Measurements from ENCODE around the gene IL24.
"Not testable (repeated sequence)": the region's sequence is repeated elsewhere in the genome, so short reads cannot be mapped to it uniquely, and the experiment has no call there.

IL24 gene, protein sequence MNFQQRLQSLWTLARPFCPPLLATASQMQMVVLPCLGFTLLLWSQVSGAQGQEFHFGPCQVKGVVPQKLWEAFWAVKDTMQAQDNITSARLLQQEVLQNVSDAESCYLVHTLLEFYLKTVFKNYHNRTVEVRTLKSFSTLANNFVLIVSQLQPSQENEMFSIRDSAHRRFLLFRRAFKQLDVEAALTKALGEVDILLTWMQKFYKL

DNA sequence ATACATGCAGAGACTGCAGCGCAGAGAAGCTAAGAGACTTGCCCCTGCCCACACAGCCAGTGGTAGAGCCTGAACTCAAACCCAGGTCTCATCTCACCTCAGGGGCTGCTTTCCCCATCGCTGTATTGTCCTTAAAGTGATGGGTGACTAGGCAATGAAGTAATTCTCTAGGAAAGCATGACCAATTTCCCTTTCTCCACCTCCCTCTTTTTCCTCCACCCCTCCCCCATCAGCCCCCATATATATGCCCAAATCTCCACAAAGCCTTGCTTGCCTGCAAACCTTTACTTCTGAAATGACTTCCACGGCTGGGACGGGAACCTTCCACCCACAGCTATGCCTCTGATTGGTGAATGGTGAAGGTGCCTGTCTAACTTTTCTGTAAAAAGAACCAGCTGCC is at the start of gene IL24:
Gene IL24 (plus strand): TSS at position 269 of the 400 bp plus-strand sequence. CDS start 390 bp downstream, outside the sequence.
- no peaks in the 10 kb centered on the region for H3K27me3 ChIP-seq (ENCODE audit: insufficient read depth, poor library complexity, severe bottlenecking)
- H3K4me1 ChIP-seq (ENCODE audit: insufficient read depth, poor library complexity, severe bottlenecking) = peaks cover 61% of the 10 kb centered on the region
- H3K36me3 ChIP-seq (ENCODE audit: low read depth) = no peaks in the 10 kb centered on the region
- H3K9me3 ChIP-seq (ENCODE audit: severe bottlenecking) = no peaks in the 10 kb centered on the region
- H3K27ac ChIP-seq (ENCODE audit: poor library complexity, severe bottlenecking) = peak within 1 kb of the TSS; percentile 98
- TF ChIP-seq, protein P1, sequence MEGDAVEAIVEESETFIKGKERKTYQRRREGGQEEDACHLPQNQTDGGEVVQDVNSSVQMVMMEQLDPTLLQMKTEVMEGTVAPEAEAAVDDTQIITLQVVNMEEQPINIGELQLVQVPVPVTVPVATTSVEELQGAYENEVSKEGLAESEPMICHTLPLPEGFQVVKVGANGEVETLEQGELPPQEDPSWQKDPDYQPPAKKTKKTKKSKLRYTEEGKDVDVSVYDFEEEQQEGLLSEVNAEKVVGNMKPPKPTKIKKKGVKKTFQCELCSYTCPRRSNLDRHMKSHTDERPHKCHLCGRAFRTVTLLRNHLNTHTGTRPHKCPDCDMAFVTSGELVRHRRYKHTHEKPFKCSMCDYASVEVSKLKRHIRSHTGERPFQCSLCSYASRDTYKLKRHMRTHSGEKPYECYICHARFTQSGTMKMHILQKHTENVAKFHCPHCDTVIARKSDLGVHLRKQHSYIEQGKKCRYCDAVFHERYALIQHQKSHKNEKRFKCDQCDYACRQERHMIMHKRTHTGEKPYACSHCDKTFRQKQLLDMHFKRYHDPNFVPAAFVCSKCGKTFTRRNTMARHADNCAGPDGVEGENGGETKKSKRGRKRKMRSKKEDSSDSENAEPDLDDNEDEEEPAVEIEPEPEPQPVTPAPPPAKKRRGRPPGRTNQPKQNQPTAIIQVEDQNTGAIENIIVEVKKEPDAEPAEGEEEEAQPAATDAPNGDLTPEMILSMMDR (IDR thresholded peaks at IDR 0.05; ENCODE audit: poor library complexity, severe bottlenecking) = no peak
- no peak for ATAC-seq (ENCODE audit: low read depth)
- no peak for DNase-seq (ENCODE audit: low spot score)
- no peak within 1 kb of the TSS for H3K4me3 ChIP-seq (ENCODE audit: severe bottlenecking)

DNA sequence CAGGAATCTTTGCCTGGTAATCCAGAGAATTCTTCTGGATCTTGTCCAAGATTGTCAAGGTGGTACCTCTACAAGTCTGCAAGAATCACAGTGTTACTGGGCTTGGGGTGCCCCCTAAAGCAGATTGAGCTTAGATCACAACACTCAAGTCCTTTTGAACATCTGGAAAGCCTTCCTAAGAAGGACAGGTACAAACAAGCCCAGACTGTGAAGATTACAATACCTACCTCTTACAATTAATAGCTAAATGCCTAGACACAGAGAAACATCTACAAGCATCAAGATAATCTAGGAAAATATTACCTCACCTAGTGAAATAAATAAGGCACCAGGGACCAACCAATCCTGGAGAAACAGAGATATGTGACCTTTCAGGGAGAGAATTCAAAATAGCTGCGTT is 49.3 kb upstream of the IL24 start:
- H3K36me3 ChIP-seq (ENCODE audit: low read depth) = no peaks in the 10 kb centered on the region
- ATAC-seq (ENCODE audit: low read depth) (no peak; the same call in 2 of the 3 replicates), DNase-seq (ENCODE audit: low spot score) (no peak)
- peaks cover 8% of the 10 kb centered on the region for H3K4me1 ChIP-seq (ENCODE audit: insufficient read depth, poor library complexity, severe bottlenecking)
- no peak overlapping the region for H3K27ac ChIP-seq (ENCODE audit: poor library complexity, severe bottlenecking)
- TF ChIP-seq, protein P1 (IDR thresholded peaks at IDR 0.05; ENCODE audit: poor library complexity, severe bottlenecking) = no peak
- no peak overlapping the region for H3K4me3 ChIP-seq (ENCODE audit: severe bottlenecking)
- no peaks in the 10 kb centered on the region for H3K27me3 ChIP-seq (ENCODE audit: insufficient read depth, poor library complexity, severe bottlenecking)
- H3K9me3 ChIP-seq (ENCODE audit: severe bottlenecking) = peaks cover 4% of the 10 kb centered on the region

DNA sequence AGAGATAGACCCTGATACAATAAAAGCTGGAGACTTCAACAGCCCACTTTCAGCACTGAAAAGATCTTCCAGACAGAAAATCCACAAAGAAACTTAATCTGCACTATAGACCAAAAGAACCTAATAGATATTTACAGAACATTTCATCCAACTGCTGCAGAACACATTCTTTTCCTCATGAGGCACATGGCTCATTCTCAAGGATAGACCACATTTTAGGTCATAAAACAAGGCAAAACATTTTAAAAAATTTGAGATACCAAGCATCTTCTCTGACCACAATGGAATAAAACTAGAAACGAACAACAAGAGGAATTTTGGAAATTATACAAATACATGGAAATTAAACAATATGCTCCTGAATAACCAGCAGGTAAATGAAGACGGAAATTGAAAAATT is 46.8 kb upstream of the IL24 start:
- no peak for DNase-seq (ENCODE audit: low spot score)
- H3K9me3 ChIP-seq (ENCODE audit: severe bottlenecking) = peaks cover 4% of the 10 kb centered on the region
- no peaks in the 10 kb centered on the region for H3K27me3 ChIP-seq (ENCODE audit: insufficient read depth, poor library complexity, severe bottlenecking)
- no peak overlapping the region for H3K4me3 ChIP-seq (ENCODE audit: severe bottlenecking)
- no peak for ATAC-seq (ENCODE audit: low read depth)
- peaks cover 8% of the 10 kb centered on the region for H3K4me1 ChIP-seq (ENCODE audit: insufficient read depth, poor library complexity, severe bottlenecking)
- TF ChIP-seq, protein P1 (IDR thresholded peaks at IDR 0.05; ENCODE audit: poor library complexity, severe bottlenecking) = no peak
- H3K27ac ChIP-seq (ENCODE audit: poor library complexity, severe bottlenecking) = no peak overlapping the region
- H3K36me3 ChIP-seq (ENCODE audit: low read depth) = no peaks in the 10 kb centered on the region

DNA sequence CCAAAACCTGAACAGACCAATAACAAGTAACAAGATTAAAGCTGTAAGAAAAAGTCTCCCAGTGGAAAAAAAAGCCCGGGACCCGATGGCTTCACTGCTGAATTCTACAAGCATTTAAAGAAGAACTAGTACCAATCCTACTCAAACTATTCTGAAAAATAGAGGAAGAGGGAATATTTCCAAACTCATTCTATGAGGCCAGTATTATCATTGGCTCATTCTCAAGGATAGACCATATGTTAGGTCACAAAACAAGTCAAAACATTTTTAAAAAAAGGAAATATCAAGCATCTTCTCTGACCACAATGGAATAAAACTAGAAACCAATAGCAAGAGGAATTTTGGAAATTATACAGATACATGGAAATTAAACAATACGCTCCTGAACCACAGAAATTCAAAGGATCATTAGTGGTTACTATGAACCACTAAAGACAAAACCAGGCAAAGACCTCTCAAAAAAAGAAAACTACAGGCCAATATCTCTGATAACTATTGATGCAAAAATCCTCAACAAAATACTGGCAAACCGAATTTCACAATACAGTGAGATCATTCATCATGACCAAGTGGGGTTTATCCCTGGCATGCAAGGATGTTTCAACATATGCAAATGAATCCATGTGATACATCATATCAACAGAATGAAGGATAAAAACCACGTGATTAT is 45.8 kb upstream of the IL24 start:
- TF ChIP-seq, protein P1 (IDR thresholded peaks at IDR 0.05; ENCODE audit: poor library complexity, severe bottlenecking) = no peak
- H3K36me3 ChIP-seq (ENCODE audit: low read depth) = no peaks in the 10 kb centered on the region
- no peak overlapping the region for H3K27ac ChIP-seq (ENCODE audit: poor library complexity, severe bottlenecking)
- ATAC-seq (ENCODE audit: low read depth) (no peak), DNase-seq (ENCODE audit: low spot score) (no peak)
- no peaks in the 10 kb centered on the region for H3K27me3 ChIP-seq (ENCODE audit: insufficient read depth, poor library complexity, severe bottlenecking)
- peaks cover 4% of the 10 kb centered on the region for H3K9me3 ChIP-seq (ENCODE audit: severe bottlenecking)
- H3K4me3 ChIP-seq (ENCODE audit: severe bottlenecking) = no peak overlapping the region
- H3K4me1 ChIP-seq (ENCODE audit: insufficient read depth, poor library complexity, severe bottlenecking) = peaks cover 8% of the 10 kb centered on the region

DNA sequence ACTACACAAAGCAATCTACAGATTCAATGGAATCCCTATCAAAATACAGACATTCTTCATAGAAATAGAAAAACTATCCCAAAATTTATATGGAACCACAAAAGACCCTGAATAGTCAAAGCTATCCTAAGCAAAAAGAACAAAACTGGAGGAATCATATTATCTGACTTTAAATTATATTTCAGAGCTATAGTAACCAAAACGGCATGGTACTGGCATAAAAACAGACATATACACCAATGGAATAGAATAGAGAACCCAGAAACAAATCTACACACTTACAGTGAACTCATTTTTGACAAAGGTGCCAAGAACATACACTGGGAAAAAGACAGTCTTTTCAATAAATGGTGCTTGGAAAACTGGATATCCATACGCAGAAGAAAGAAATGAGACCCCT is 44.6 kb upstream of the IL24 start:
- H3K27ac ChIP-seq (ENCODE audit: poor library complexity, severe bottlenecking); H3K27me3 ChIP-seq (ENCODE audit: insufficient read depth, poor library complexity, severe bottlenecking); H3K4me3 ChIP-seq (ENCODE audit: severe bottlenecking); ATAC-seq (ENCODE audit: low read depth); H3K9me3 ChIP-seq (ENCODE audit: severe bottlenecking); DNase-seq (ENCODE audit: low spot score); H3K4me1 ChIP-seq (ENCODE audit: insufficient read depth, poor library complexity, severe bottlenecking); H3K36me3 ChIP-seq (ENCODE audit: low read depth): not testable (repeated sequence)

DNA sequence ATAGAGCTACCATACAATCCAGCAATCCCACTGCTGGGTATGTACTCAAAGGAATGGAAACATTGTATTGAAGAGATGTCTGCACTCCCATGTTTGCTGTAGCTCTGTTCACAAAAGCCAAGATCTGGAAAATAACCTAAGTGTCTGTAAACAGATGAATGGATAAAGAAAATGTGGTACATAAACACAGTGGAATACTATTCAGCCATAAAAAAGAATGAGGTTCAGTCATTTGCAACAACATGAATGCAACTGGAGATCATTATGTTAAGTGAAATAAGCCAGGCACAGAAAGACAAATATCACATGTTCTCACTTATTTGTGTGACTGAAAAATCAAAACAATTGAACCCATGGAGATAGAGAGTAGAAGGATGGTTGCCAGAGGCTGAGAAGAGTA is 43.5 kb upstream of the IL24 start:
- not testable (repeated sequence) for ATAC-seq (ENCODE audit: low read depth)

More for the DNA sequence above, 43.5 kb upstream of the IL24 start:
- not testable (repeated sequence) for H3K27me3 ChIP-seq (ENCODE audit: insufficient read depth, poor library complexity, severe bottlenecking); H3K27ac ChIP-seq (ENCODE audit: poor library complexity, severe bottlenecking); H3K4me3 ChIP-seq (ENCODE audit: severe bottlenecking); H3K9me3 ChIP-seq (ENCODE audit: severe bottlenecking); H3K4me1 ChIP-seq (ENCODE audit: insufficient read depth, poor library complexity, severe bottlenecking); H3K36me3 ChIP-seq (ENCODE audit: low read depth); DNase-seq (ENCODE audit: low spot score)
